Epithelial cell of esophagus (primary cell): ENCODE measurements around the gene UBXN11.

Experiments
- DNase-seq: peaks from one replicate; pipeline ENCODE4 v3.0.0; 2010; ENCODE audit warnings: low read depth
- H3K4me3 ChIP-seq: 2 replicates; pipeline ENCODE4 v1.5.1; 2011; ENCODE audit warnings: mild to moderate bottlenecking, low read length, control low read depth
- TF ChIP-seq, protein P1 (sequence below): IDR thresholded peaks from 2 replicates; pipeline ENCODE4 v1.5.1; 2011; ENCODE audit warnings: low read depth, mild to moderate bottlenecking, low read length, control low read depth, inconsistent platforms; ENCODE audit not compliant: insufficient read depth; ENCODE audit errors: missing control alignments

Gene UBXN11

DNA sequence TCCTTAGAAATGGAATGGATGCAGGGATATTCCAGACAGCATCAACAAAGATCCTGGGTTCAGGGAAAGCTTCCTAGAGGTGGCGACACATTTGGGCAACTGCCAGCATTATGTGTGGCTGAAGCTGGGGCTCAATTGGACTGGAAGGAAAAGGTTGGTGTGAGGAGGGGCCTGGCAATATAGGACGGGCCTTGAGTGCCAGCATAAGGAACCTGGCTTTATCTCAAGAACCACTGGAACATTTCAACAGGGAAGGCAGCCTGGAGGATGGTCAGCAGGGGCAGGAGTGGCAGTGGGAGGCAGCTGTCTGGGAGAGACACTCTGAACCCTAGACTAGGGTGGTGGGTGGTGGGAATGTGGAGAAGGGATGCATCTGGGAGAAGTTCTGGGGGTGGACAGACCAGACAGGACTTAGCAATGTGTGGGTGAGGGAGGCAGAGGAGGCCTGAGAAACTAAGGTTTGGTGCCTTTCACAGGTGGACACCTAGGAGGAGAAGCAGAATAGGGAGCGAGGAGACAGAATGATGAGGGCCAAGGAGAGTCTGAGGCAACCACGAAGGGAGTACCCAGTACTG is 23.1 kb downstream of the UBXN11 start:
- DNase-seq: no peak
- TF ChIP-seq, protein P1, sequence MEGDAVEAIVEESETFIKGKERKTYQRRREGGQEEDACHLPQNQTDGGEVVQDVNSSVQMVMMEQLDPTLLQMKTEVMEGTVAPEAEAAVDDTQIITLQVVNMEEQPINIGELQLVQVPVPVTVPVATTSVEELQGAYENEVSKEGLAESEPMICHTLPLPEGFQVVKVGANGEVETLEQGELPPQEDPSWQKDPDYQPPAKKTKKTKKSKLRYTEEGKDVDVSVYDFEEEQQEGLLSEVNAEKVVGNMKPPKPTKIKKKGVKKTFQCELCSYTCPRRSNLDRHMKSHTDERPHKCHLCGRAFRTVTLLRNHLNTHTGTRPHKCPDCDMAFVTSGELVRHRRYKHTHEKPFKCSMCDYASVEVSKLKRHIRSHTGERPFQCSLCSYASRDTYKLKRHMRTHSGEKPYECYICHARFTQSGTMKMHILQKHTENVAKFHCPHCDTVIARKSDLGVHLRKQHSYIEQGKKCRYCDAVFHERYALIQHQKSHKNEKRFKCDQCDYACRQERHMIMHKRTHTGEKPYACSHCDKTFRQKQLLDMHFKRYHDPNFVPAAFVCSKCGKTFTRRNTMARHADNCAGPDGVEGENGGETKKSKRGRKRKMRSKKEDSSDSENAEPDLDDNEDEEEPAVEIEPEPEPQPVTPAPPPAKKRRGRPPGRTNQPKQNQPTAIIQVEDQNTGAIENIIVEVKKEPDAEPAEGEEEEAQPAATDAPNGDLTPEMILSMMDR: no peak
- no peak overlapping the region for H3K4me3 ChIP-seq

DNA sequence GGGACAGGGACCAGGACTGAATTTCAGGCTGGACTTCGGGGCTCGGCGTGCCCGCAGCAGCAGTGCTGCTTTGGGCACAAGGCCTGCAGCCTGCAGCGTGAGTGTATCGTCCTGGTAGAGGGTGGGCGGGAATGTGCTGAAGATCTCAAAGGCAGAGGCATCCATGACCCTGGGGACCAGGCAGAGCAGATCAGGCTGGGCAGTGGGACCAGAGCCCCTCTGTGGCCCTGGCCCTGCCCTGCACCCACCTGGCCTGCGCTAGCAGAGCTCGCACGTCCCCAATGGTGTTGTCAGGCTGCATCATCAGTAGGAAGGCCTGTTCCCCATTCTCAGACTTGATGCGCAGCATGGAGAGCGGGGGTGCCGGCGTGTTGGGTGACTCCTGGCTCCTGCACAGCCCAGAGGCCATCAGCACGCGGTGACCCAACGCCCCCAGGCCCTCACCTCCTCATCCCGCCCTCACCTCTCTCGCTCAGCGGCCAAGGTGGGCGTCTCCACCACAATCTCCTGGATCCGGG is 24.0 kb downstream of the UBXN11 start:
- H3K4me3 ChIP-seq: no peak overlapping the region
- TF ChIP-seq, protein P1: no peak
- DNase-seq: no peak

DNA sequence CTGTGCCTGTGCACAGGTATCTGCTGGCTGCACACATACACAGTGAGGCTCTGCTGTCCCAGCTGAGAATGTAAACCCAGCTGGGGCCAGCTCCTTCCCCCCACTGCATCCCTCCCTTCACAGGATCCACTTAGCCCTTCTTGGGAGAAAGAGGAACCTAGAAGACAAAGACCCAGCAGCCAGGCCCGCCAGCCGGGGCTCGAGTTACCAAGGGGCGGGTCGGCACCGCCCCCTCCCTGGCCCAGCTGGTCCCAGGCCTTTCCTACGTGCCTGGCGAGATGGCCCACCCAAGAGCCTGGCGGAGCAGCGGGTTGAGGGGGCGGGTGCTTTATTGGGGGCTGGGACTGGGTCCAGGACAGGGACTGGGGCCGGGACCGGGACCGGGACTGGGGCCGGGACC is 24.5 kb downstream of the UBXN11 start:
- H3K4me3 ChIP-seq: no peak overlapping the region
- no peak for DNase-seq

DNA sequence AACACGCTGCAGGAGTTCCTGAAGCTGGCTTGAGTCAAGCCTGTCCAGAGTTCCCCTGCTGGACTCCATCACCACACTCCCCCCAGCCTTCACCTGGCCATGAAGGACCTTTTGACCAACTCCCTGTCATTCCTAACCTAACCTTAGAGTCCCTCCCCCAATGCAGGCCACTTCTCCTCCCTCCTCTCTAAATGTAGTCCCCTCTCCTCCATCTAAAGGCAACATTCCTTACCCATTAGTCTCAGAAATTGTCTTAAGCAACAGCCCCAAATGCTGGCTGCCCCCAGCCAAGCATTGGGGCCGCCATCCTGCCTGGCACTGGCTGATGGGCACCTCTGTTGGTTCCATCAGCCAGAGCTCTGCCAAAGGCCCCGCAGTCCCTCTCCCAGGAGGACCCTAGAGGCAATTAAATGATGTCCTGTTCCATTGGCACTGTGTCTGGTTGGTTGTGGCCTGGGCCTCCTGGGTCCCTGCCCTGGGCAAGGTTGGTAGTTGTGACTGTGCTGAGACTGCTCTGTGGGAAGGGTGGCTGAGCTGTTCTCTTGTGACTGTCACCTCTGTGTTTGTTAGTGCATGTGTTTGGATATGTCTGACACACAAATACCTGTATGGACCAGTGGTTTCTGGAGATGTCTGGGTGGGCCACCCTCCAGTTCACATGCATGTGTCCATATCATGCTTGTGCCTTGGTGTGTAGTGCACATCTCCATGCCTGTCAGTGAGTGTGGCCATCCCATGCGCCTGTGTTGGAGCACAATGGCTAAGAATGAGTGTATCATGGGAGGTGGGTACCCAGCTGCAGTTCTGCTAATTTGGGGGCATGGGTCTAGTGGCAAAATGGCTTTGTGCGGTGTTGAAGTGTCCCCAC is 25.1 kb downstream of the UBXN11 start:
- peak overlapping the region; percentile 84 for H3K4me3 ChIP-seq
- DNase-seq: no peak
- TF ChIP-seq, protein P1: no peak

More for the DNA sequence above, 24.5 kb downstream of the UBXN11 start:
- TF ChIP-seq, protein P1: no peak

DNA sequence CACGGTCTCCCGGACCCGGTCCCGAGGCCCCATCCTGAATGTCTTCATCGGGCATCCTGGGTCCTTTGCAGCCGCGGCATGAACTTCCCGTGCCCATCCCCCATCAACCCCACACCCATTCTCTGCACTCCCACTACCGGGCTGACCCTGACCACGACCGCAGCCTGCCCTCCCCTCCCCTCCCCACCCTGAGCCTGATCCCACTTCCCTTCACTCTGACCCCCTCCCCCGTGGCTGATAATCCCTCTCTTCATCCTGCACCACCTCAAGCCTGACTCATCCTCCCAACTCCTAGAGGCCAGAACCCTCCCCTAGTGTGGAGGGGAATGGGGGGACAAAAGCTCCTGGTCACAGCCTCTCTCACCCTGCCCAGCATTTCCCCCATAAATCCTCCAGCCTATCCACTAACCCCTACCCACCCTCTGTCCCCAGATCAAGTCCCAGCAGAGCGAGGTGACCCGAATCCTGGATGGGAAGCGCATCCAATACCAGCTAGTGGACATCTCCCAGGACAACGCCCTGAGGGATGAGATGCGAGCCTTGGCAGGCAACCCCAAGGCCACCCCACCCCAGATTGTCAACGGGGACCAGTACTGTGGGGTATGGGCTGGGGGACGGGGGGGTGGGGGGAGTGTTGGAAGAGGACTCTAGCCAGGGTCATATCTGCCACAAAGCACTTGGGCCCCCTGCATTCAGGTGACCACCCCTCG is 25.9 kb downstream of the UBXN11 start:
- peak overlapping the region; percentile 84 for H3K4me3 ChIP-seq
- TF ChIP-seq, protein P1: no peak
- peak; percentile 47 for DNase-seq

DNA sequence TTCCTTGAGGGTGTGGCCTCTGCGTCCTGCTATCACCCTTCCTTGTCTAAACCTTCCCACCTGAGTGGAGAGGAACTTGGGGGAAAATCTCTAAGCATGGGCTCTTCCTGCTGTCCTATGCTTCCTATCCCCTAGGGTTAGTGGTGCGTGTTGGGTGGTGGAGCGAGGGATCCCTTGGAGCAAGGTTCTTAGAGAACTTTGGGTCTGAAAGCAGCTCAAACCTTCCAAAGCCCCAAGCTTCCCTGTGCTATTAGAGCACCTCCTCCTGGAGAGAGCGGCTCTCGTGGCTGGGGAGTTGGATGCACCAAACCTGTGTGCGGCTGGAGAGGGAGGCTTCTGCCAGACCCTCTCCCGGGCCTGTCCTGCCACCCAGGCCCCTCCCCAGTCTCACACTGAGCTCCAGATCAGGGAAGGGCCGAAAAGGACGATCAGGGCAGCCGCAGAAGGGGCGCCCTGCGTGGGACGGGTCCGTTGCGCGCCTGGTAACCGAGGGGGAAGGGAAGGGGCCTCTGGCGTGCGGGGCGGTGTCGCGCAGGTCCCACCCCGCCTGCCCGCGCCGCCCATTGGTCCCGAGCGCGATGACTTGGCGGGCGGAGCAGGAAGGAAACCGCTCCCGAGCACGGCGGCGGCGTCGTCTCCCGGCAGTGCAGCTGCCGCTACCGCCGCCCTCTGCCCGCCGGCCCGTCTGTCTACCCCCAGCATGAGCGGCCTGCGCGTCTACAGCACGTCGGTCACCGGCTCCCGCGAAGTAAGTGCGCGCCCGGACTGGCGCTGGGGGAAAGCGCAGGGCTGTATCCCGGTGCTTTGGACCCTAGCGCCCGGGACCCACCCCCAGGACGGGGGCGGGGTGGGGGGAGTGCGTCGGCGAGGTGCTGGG is 26.7 kb downstream of the UBXN11 start, which contains the start of gene SH3BGRL3:
TSS of gene SH3BGRL3 (plus strand) at position 631 of the 877 bp plus-strand sequence. CDS start at position 701, 70 bp downstream.
- DNase-seq: peak; percentile 91
- H3K4me3 ChIP-seq: peak within 1 kb of the TSS; percentile 84
- TF ChIP-seq, protein P1: peak; percentile 63
